OCI-LY7 (cell line): ENCODE data around the gene CDH1.

Experiments used
- CTCF ChIP-seq: fragments of 200-600 bp; sonication (generic); conservative IDR thresholded peaks from 2 replicates; pipeline ENCODE4 v1.5.1; 2014; ENCODE audit warnings: mild to moderate bottlenecking, antibody characterized with exemption, low read length, moderate library complexity, mixed read lengths
- EZH2phosphoT487 ChIP-seq: fragments of 200-600 bp; sonication (generic); IDR thresholded peaks from 2 replicates; pipeline ENCODE4 v1.6.1; 2018; ENCODE audit warnings: low read depth, borderline replicate concordance, mild to moderate bottlenecking, mixed run types, antibody characterized with exemption, low read length, moderate library complexity, mixed read lengths

- TF ChIP-seq CTCF (no peak), EZH2phosphoT487 (no peak)
These were observed 22.0 kb downstream of the CDH1 start for GRCh38 chr16:68759062-68759461.
